HG02885 (cell line): Measurements from ENCODE around the gene NASP.

ENCODE experiments used
- ATAC-seq: cut with Tn5 transposase; IDR thresholded peaks from one replicate; pipeline ENCODE4 v1.9.1; 2021; ENCODE audit warnings: mild to moderate bottlenecking; ENCODE audit not compliant: unreplicated experiment, poor library complexity

The NASP gene

DNA sequence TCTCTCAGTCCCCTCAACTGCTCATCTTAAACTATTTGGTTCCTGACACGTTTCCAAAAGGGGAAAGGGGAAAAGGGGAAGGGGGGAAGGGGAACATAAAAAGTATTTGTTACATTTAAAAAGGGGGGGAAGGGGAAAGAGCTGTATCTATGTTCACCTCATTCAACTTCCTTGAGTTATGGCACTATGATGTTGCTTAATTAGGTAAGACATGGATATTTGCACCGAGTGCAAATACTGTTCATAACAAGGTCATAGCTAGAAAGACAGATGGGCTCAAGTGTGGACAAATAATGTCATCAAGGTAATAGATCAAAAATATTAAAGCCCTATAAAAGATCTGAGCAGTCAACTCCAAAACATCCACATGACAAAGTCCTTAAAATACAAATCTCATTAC, 76.5 kb downstream of the NASP start:
- no peak for ATAC-seq

GRCh38 chr1:45666836-45667235, 83.0 kb downstream of the NASP start:
- ATAC-seq, result no peak

- no peak for ATAC-seq
Measured at GRCh38 chr1:45667321-45668111, 83.7 kb downstream of the NASP start.
